Endothelial cell of umbilical vein (primary cell): ENCODE data around the gene ATP6V0A4.

Source experiments
- CTCF ChIP-seq, 2 donors: IDR thresholded peaks; 1 replicate in 1 of 2; 2 replicates in 1 of 2; pipeline ENCODE4 v1.5.1; 2011; ENCODE audit warnings: low read length in 2 of 2, mild to moderate bottlenecking in 2 of 2, moderate library complexity in 2 of 2, control low read depth in 1 of 2, inconsistent platforms in 1 of 2, low read depth in 1 of 2; ENCODE audit not compliant: insufficient read depth in 1 of 2; ENCODE audit errors: extremely low read depth in 1 of 2
- EZH2 ChIP-seq: IDR thresholded peaks from 2 replicates; pipeline ENCODE4 v1.6.1; 2012; ENCODE audit warnings: borderline replicate concordance, low read depth, mild to moderate bottlenecking, moderate library complexity, low read length, inconsistent platforms; ENCODE audit not compliant: severe bottlenecking
- JUN ChIP-seq: IDR thresholded peaks from 2 replicates; pipeline ENCODE4 v1.6.1; 2011; ENCODE audit warnings: borderline replicate concordance, low read depth; ENCODE audit not compliant: insufficient read length, insufficient read depth
- MAX ChIP-seq: IDR thresholded peaks from 2 replicates; pipeline ENCODE4 v1.6.1; 2011; ENCODE audit not compliant: insufficient read depth, insufficient read length
- POLR2A ChIP-seq: IDR thresholded peaks from 2 replicates; pipeline ENCODE4 v1.6.1; 2012; ENCODE audit warnings: low read depth, mild to moderate bottlenecking, control low read depth, low read length
- POLR2AphosphoS5 ChIP-seq: IDR thresholded peaks from 2 replicates; pipeline ENCODE4 v1.6.1; 2012; ENCODE audit warnings: low read depth, mild to moderate bottlenecking, control low read depth, low read length, moderate library complexity; ENCODE audit not compliant: insufficient read depth

GRCh38 chr7:138843632-138844580 is 45.9 kb upstream of the ATP6V0A4 start:
- TF ChIP-seq CTCF (IDR thresholded peaks at IDR 0.05; ENCODE audit: extremely low read depth in 1 of 2, insufficient read depth in 1 of 2, low read depth in 1 of 2, low read length in 2 of 2), result no peak
- TF ChIP-seq JUN, result no peak
- no peak for TF ChIP-seq POLR2A
- TF ChIP-seq EZH2, result no peak
- no peak for TF ChIP-seq MAX
- TF ChIP-seq POLR2AphosphoS5, result no peak
